ENCODE results near the gene KLHL25.
"Not testable (repeated sequence)": the region's sequence is repeated elsewhere in the genome, so short reads cannot be mapped to it uniquely, and the experiment has no call there.

The KLHL25 gene

GRCh38 chr15:85804481-85805170 lies 9.9 kb upstream of the KLHL25 start:
- DNase-seq: no peak

GRCh38 chr15:85802617-85803016 lies 7.9 kb upstream of the KLHL25 start:
- not testable (repeated sequence) for DNase-seq

GRCh38 chr15:85800478-85801123 lies 5.9 kb upstream of the KLHL25 start:
- peak; percentile 33 for DNase-seq

GRCh38 chr15:85796371-85796770 lies 1.6 kb upstream of the KLHL25 start:
- DNase-seq: not testable (repeated sequence)

- DNase-seq: no peak
Measured at GRCh38 chr15:85795337-85796305, 896 bp upstream of the KLHL25 start.

- DNase-seq: no peak
Measured at GRCh38 chr15:85793641-85794597, 806 bp downstream of the KLHL25 start.

- no peak for DNase-seq
Measured at GRCh38 chr15:85792912-85793590, 1.7 kb downstream of the KLHL25 start.

- no peak for DNase-seq
Measured at GRCh38 chr15:85792102-85792731, 2.5 kb downstream of the KLHL25 start.

- DNase-seq: no peak
Measured at GRCh38 chr15:85789496-85789875, 5.2 kb downstream of the KLHL25 start.

- no peak for DNase-seq
Measured at GRCh38 chr15:85788771-85789495, 5.8 kb downstream of the KLHL25 start.

- DNase-seq: no peak
Measured at GRCh38 chr15:85786781-85787114, 8.0 kb downstream of the KLHL25 start.

- no peak for DNase-seq
Measured at GRCh38 chr15:85785887-85786780, 8.6 kb downstream of the KLHL25 start.

- no peak for DNase-seq
Measured at GRCh38 chr15:85782064-85782463, 12.7 kb downstream of the KLHL25 start.

GRCh38 chr15:85781099-85781498 lies 13.6 kb downstream of the KLHL25 start:
- DNase-seq: no peak

GRCh38 chr15:85780225-85780985 lies 14.3 kb downstream of the KLHL25 start:
- no peak for DNase-seq

GRCh38 chr15:85779249-85779648 lies 15.5 kb downstream of the KLHL25 start:
- no peak for DNase-seq

GRCh38 chr15:85778107-85778776 lies 16.5 kb downstream of the KLHL25 start:
- DNase-seq: no peak

Data from MV-4-11 (cell line).